HG02938 (cell line): Measurements from ENCODE around the gene PPP1R16B.

Source experiments
- ATAC-seq: cut with Tn5 transposase; IDR thresholded peaks from one replicate; pipeline ENCODE4 v1.9.1; 2021; ENCODE audit warnings: mild to moderate bottlenecking, moderate library complexity; ENCODE audit not compliant: unreplicated experiment

PPP1R16B gene

DNA sequence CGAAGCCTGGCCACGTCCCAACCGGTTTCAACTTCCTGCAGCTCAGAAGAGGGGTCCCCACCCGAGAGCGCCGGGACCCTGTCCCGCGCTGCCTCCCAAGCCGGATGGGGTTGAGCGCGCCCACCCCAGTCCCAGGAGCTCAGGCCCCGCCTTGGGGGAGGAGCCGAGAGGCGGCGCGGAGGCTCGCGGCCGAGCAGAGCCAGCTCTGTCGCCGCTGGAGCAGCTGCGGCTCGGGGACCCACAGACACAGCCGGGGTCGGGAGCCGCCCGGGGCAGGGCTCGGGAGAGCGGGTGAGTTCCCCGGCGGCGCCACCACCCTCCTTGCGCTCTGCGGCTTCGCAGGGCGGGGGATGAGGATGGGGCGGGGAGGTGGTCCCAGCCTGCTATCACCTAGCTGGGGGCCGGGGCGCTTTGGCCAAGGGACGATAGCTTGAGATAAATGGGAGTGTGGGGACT lies at the start of gene PPP1R16B:
TSS of gene PPP1R16B (plus strand) at position 196 of the 456 bp plus-strand sequence. CDS start 30,229 bp downstream, outside the sequence.
- peak; percentile 45 for ATAC-seq

DNA sequence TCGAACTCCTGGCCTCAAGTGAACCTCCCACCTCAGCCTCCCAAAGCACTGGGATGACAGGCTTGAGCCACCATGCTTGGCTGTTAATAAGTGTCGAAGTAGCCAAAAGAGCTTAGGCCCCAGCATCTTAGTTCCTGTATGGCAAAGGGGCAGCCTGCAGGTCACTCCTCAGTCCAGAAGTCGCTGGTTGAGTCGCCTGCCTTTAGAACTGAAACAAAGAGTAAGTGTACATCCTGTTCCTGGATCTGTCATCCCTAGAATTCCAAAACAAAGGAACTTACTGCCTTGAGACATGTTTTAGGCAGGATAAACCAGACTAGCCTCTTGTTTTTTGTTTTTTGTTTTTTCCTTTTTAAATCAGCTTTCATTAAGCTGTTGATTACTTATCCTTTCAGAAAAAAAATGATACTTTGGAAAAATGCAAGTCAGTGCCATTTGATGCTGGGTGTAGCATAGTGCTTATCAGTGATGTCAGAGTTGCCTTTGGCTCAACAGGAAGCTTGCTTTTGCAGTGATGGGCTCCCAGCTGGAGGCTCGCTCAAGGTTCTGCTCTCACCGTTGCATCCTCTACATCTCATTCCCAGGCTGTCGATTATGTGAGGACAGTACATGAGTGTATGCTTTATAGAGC lies 48.2 kb upstream of the PPP1R16B start:
- ATAC-seq: no peak

DNA sequence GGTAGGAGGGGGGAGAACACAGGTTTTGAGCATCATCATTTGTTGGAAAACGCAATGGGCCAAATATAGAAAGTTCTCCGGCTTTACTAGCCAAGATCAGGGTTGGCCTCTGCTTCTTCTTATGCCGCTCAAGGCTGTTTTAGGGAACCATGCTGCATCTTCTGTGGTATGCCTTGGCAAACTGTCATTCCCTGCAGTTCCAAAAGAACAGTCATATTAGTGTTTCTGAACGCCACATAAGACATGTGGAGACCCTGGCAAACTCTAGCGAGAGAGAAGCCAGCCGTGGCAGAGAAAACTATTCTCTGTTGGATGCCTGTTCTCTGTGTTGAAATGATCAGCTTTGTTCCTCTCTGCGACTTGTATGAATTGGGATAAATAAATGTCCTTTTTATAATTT lies 46.4 kb upstream of the PPP1R16B start:
- no peak for ATAC-seq

DNA sequence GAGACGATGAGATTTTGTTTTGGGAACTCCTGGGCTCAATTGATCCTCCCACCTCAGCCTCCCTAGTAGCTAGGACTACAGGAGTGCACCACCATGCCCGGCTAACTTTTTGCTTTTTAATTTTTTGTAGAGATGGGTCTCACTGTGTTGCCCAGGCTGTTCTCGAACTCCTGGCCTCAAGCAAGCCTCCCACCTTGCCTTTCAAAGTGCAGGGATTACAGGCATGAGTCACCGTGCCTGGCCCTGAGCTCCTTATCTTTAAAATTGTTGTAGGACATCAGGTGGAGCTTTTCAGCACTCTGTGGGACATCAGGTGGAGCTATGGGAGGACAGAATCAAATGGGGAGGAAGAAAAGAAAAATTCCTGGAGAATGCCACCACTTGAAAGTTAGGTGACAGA lies 44.5 kb upstream of the PPP1R16B start:
- no peak for ATAC-seq

DNA sequence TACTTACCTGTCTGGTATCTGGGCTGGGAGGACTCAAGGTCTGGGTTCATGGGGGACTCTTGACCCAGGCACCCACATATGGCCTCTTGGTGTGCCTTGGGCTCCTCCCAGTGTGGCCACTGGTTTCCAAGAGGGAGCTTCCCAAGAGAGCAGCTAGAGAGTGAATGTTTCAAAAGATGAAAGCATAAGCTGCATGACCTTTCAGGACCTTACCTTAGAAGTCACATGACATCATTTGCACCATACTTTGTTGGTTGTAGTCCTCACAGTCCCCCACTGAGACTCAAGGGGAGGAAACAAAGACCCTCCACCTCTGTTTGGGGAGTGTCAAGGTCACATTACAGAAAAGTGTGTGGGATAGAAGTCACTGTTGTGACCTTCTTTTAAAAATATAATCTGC lies 43.3 kb upstream of the PPP1R16B start:
- no peak for ATAC-seq

DNA sequence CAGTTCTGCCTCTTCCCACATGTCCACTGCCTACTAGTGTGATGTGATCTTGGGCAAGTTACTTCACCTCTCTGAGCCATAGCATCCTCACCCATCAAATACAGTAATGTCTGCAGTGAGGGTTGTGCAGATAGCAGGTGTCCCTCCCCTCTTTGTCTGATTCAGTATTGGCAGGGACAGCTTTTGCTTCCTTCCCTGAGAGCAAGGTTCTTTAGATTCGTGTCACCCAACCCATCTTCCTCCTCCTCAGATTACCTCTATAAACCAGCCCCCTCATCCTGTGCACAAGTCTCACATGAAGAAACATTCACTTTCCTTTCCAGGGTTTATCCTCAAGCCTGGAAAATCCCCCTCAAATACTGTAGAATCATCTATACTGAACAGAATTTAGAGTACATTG lies 41.9 kb upstream of the PPP1R16B start:
- ATAC-seq: no peak

DNA sequence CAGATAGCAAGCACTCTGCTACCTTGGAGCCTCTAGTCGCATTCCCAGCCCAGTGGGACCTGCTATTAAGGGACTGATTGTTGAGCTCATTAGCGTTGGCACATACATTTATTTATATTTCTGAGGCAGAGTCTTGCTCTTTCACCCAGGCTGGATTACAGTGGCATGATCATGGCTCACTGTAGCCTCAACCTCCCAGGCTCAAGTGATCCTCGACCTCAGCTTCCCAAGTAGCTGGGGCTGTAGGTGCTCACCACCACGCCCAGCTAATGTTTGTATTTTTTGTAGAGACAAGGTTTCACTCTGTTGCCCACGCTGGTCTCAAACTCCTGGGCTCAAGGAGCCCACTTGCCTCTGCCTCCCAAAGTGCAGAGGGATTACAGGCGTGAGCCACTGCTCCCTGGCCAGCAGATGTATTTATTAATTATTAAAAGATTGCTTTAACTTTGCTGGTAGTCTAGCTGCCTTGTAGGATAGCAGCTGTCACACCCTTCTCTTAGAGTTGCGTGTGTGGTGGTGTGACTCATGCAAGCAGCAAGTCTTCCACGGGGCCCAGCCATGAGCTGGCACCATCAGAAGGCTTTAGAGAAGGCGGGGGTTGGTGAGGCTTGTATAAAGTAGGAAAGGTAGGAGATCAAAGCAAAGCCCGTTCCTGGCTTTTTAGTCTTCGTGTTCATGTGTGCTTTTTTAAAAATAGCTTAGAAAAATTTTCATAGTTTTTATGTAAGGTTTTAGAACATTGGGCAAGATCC lies 40.8 kb upstream of the PPP1R16B start:
- ATAC-seq: no peak

DNA sequence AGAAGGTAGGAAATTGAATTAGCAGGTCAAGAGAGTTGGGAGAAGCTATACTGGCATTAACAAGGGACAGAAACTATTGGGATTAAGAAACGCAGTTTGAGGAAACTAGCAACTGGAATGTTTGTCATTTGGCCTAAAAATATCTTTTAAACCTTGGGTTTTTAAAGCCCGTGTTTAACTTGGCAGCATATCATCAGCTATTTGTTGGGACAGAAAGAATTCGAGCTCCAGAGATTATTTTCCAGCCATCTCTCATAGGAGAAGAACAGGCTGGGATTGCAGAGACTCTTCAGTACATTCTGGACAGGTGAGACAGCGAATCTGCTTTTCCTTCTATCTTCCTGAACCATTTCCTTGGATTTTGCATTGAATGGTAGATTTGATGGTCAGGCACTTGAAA lies 39.4 kb upstream of the PPP1R16B start:
- ATAC-seq: no peak

DNA sequence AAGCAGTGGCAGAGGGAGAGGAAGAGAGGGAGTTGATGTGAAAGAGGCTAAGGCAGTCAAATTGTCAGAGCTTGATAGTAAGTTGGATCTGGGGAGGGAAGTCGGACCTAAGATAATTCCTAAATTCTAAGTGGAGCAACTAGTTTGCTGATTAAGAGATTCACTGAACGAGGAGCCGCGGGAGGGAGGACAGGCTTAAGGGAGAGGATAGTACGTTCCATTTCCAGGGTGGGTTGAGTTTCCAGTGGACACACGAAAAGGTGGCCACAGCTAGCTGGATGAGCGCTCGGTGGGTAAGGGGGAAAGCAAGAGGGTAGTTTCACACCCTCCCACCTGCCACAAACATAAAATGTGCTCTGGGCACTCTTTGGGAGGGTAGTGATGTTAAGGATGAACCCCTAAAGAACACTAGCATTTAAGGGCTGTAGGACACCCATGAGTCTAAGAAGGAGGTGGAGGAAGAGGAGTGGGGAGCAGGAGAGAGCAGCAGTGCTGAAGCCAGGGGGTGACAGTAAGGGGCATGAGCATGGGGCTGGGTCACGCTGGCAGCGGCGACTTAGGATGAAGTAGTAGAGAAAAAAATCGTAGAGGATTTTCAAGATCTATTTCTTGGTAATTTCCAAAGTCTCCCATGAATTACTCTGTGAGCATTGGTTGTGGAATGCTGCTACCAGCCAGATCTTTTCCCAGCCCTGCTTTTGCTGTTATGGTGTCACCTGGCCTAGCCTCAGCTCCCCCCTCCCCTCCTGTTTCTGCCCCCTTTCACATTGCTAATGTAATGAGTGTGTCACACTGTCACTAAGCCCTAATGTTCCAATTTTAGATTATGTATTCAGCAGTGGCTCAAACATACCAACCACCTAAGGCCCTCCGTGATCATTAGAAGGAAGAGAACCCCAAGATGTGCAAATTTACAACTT lies 35.9 kb upstream of the PPP1R16B start:
- ATAC-seq: no peak

DNA sequence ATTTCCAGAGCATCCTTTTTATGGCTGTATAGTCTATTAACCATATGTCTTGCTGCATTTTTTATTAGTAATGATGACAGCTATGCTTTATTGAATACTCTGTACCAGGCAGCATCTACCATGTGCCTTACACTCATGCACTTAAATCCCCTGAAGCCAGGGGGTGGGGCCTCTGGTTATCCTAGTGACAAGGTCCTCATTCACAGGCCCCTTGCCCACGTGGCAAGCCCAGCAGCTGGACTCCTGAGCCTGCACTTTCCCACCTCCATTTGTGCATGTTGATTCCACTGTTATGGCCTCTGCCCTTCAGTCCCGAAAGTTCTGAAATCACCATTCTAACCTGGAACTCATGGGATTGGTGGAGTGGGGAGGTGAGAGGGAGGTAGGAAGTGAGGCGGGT lies 35.0 kb upstream of the PPP1R16B start:
- ATAC-seq: no peak

DNA sequence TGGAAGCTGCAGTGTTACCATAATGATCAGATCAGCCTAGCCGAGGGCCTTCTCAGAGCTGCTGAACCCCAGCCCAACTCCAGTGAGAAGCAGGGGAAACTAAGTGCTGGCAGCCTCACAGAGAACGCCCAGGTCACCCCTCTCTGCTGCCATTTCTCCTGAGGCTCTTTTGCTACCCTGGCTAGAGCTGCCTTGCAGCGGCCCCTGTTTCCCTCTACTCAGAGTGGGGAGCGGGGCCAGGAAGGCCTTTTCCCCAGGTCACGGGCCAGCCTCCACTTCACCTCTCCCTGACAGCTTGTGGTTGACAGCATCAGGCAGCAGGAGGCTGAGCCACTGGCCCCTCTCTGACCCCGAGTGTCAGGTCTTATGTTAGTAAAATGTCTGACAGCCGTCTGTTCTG lies 34.5 kb upstream of the PPP1R16B start:
- no peak for ATAC-seq

DNA sequence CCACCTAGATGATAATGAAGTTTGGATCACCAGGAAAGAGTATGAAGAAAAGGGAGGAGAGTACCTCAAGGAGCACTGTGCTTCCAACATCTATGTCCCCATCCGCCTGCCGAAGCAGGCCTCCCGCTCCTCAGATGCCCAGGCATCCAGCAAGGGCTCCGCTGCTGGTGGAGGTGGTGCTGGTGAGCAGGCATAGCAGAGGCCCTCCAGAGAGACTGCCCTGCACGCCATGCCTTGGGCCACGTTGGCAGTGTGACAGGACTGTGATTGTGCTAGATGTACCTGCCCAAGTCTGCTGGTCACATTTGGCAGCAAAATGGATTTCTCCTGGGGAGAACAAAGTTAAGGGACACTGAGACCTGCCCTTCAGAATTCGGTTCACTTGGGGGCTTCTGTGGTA lies 33.9 kb upstream of the PPP1R16B start:
- ATAC-seq: no peak

DNA sequence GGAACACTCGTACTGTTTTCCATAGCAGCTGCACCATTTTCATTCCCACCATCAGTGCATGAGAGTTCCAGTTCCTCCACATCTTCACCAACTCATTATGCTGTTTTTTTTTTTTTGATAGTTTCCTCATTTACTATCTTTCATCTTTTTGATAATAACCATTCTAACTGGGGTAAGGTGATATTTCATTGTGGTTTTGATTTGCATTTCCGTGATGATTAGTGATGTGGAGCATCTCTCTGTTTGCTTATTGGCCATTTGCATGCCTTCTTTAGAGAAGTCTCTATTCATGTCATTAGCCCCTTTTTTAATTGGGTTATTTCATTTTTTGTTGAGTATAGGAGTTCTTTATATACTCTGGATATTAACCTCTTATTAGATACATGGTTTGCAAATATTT lies 31.3 kb upstream of the PPP1R16B start:
- no peak for ATAC-seq

DNA sequence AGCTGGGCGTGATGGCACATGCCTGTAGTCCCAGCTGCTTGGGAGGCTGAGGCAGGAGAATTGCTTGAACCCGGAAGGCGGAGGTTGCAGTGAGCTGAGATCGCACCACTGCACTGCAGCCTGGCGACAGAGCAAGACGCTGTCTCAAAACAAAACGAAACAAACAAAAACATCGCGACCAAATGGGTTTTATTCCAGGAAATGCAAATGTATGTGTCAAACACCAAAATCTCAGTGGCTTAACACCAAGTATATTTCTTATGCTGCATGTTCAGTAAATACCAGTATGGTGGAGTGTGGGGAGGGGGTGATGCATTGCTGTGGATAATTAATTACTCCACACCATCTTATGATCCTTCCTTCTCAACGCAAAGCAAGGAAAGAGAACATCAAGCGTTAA lies 29.1 kb upstream of the PPP1R16B start:
- no peak for ATAC-seq

DNA sequence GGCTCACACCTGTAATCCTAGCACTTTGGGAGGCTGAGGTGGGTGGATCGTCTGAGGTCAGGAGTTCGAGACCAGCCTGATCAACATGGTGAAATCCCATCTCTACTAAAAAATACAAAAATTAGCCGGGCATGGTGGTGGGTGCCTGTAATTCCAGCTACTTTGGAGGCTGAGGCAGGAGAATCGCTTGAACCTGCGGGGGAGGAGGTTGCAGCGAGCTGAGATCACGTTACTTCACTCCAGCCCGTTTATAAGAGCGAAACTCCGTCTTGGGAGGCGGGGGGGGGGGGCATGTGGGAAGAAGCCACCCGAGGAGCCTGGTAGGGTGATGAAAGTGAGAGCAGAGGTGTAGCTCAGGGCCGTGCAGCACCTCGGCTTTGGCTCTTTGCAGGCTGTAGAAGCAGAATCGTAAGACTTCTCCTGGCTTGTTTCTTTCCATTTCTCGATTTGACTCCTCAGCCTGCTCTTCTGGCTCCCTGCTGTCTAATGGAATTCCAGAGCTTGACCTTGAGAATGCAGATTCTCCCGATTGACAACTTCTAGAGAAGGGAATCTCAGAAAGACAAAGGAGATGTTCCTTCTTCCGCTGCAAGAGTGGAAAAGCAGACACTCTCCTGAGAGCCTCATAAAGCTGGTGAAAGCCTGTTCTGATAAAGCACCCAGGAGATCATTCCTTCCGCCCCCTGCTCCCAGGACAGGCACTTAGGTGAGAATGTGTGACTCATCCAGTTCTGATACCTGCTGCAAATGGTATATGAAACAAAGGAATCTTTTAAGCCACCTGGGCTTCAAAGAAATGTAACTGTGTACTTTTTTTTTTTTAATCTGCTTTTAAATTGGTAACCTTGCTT lies 26.0 kb upstream of the PPP1R16B start:
- no peak for ATAC-seq

DNA sequence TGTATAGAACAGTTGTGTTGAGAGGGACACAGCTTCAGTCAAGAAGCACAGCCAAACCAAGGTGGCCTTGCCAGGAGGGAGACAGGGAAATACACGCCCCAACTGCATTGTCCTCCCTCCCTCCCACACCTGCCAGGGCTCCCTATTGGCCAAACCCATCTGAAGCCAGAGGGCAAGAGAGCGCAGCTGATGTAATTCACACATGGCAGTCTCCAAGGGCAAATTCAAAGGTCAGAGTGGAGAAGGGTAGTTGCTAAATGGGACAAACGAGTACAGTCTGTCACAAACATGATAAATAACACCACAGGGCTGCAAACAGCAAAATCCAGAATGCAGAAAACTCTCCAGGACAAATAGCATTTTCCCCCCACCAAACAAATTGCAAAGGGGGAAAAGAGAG lies 23.2 kb upstream of the PPP1R16B start:
- no peak for ATAC-seq

DNA sequence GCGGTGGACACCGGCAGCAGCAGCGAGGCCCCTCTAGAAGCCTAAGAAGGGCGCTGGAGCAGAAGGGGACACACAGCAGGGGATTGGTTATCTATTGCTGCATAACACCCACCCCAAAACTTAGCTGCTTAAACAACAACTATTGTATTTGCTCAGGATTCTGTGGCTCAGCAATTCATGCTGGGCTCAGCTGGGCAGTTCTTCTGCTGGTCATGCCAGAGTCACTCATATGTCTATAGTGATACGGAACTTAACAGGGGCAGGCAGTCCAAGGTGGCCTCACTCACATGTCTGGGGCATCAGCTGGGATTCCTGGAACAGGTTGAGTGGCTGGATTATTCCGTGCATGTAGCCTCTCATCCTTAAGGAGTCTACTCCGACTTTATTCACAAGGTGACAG lies 17.6 kb upstream of the PPP1R16B start:
- ATAC-seq: no peak

DNA sequence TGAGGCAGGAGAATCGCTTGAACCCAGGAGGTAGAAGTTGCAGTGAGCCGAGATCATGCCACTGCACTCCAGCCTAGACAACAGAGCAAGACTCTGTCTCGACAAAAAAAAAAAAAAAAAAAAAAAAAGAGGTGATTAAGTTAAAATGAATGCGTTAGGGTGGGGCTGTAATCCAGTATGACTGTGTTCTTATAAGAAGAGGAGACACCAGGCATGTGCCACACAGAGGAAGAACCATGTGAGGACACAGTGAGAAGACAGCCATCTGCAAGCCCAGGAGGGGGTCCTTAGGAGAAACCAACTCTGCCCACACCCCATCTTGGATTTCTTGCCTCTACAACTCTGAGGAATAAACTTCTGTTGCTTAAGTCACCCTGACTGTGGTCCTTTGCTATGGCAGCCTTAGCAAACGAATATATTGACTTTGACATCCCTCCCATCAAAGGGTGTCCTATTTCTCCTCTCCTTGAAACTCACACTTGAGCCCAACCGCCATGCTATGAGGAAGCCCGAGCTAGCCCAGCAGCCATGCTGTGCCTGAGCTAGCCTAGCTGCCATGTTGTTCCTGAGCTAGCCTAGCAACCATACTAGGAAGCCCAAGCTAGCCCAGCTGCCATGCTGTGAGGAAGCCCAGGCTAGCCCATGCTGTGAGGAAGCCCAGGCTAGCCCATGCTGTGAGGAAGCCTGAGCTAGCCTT lies 15.8 kb upstream of the PPP1R16B start:
- no peak for ATAC-seq

DNA sequence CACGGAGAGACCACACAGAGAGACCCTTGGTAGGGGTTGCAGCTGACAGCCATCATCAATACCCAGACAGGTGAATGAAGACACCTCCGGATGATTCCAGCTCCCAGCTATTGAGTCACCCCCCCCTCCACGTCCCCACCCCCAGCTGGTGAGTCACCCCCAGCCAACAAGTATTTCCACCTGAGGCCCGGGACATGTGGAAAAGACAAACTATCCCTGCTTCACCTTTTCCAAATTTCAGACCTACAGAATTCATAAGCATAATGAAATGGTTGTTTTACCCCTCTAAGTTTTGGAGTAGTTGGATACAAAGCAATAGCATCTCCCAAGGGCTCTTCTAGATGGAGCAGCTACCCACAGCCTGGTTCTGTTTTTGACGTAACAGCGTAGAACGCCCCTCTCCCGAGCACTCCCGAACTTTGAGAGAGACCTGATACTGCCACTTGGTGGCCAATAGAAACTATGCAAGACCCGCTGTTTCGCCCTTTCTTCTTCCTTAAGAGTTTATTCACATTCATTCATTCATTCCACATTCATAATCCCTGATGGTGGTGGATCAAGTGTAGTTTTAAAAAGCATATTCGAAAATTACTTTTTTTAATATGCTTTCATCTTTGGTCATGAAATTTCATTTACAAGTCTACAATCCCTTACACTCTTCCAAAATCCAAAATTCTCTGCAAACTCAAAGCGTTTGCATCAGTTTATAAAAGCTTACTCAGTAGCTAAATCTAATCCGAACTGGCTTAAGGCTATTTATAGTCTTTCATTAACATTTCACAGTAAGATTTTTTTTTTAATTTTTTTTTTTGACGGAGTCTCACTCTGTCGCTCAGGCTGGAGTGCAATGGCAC lies 15.1 kb upstream of the PPP1R16B start:
- ATAC-seq: no peak
